Measurements from ENCODE around the gene GPR137C.

- TF ChIP-seq CTCF (IDR thresholded peaks at IDR 0.05; ENCODE audit: insufficient read depth, low read depth, low read length) (no peak), EZH2 (IDR thresholded peaks at IDR 0.05; ENCODE audit: insufficient read depth, low read length) (no peak)
Observed at GRCh38 chr14:52686176-52686575, 133.5 kb downstream of the GPR137C start.

Data from astrocyte (in vitro differentiated cells and primary cell).